C4-2B (cell line): ENCODE results near the gene MOB3B.
"Not testable (repeated sequence)": the region's sequence is repeated elsewhere in the genome, so short reads cannot be mapped to it uniquely, and the experiment has no call there.

ENCODE experiments used
- H3K27ac ChIP-seq: fragments of 450-650 bp; 2 replicates; pipeline ENCODE4 v1.5.1; 2017
- ZFX ChIP-seq: fragments of 450-650 bp; IDR thresholded peaks from 2 replicates; pipeline ENCODE4 v1.6.1; 2017
- TF ChIP-seq, protein P1 (sequence below): fragments of 450-650 bp; conservative IDR thresholded peaks from 2 replicates; pipeline ENCODE4 v1.5.1; 2017; ENCODE audit warnings: mild to moderate bottlenecking

MOB3B gene

DNA sequence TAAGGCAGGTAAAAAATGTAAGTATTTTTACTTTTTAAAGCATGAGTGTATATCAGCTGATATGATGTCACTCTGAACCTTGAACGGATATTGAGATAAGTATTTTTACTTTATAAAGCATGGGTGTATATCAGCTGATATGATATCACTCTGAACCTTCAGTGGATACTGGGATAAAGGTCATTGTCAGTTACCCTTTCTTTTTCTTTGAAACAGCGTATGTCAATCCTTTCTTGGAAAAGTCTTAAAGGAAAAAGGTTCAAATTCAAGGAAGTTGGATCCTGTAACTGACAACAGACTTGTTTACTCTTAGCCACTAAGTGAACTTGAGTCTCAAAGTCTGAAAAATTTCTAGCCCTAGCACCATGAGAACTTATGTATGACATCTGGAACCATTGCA is 67.2 kb downstream of the MOB3B start:
- no peak overlapping the region for H3K27ac ChIP-seq
- TF ChIP-seq ZFX = no peak
- TF ChIP-seq, protein P1, sequence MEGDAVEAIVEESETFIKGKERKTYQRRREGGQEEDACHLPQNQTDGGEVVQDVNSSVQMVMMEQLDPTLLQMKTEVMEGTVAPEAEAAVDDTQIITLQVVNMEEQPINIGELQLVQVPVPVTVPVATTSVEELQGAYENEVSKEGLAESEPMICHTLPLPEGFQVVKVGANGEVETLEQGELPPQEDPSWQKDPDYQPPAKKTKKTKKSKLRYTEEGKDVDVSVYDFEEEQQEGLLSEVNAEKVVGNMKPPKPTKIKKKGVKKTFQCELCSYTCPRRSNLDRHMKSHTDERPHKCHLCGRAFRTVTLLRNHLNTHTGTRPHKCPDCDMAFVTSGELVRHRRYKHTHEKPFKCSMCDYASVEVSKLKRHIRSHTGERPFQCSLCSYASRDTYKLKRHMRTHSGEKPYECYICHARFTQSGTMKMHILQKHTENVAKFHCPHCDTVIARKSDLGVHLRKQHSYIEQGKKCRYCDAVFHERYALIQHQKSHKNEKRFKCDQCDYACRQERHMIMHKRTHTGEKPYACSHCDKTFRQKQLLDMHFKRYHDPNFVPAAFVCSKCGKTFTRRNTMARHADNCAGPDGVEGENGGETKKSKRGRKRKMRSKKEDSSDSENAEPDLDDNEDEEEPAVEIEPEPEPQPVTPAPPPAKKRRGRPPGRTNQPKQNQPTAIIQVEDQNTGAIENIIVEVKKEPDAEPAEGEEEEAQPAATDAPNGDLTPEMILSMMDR = no peak

DNA sequence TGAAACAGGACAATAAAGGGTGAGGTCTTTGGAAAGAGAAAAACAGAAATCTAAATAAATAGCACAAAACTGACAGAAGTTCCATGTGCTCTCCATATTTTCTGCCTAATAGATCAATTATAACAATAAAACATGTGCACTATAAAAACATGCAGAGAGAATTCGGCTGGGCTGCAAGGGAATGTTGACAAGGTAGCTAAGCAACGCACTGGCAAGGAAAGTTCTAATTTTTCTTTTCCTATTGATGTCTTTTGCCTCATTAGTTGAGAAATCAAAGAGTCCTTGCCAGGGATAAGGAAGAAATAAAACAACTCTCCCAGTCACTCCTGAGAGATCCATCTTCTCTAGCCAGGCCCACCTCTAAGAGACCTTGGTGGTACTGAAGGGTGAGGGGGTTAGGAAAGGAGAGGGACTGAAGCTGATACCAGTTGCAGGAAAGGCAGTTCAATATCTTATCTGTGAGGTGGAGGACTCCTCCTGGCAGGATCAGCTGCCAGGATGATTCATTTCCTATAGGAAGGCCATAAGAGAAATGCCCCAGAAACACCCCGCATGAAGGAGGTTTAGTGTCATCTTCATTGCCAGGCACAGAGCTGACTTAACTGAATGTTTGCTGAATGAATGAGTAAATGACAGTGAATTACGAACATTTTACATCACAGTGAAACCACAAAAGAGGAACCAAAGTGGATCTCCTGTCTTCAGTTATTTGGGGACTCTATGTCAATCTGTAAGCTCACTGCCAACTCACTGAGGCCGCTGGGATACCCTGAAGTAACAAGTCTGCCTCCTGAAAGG is 69.2 kb downstream of the MOB3B start:
- no peak overlapping the region for H3K27ac ChIP-seq
- TF ChIP-seq, protein P1 = no peak
- TF ChIP-seq ZFX = no peak

DNA sequence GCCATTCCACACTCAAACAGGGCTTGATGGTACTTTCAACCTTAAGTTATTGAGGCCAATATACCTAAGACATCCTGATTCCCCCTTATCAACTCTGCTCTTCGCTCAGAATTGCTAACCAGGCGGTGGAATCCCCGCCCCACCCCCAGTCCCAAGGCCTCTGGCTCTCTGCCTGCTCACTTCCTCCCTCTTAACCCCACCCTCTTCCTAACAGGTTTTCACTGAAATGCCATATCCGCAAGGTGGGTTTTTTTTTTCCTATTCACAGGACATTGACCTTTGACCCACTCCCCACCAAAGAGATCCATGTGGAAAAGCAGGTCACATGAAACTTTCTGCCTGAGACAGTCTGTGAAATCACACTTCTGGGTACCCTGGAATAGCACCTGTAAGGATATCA is 72.2 kb downstream of the MOB3B start:
- no peak for TF ChIP-seq ZFX
- TF ChIP-seq, protein P1 = no peak
- no peak overlapping the region for H3K27ac ChIP-seq

DNA sequence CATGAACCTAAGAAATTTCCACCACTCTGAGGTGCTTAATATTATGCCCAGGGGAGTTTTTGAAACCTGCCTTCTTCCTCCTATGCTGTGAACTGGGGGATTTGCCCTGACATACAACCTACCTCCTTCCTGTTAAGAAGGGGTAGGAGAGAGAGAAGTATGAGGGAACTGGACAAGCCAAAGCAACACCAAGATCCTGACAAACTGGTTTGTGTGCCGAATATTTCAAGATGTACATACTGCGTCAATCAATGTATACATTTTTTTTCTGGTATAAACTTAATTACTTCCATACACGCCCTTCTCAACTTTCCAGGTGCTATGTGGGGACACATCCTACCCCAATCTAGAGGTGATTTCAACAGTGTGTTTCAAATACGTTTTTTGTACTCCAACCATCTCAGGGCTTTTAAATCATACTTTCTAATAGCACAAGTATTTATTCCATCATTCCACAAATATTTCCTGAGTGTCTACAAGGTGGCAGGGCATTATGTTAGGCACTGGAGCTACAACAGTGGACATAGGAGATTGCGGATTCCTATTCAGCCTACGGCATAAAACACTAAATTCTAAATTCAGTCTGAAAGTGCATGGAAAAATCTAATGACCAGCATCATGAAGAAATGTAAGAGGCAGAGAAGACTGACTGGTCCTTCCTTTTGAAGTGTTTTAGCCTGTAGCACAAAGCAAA is 75.6 kb downstream of the MOB3B start:
- no peak overlapping the region for H3K27ac ChIP-seq
- TF ChIP-seq ZFX = no peak
- TF ChIP-seq, protein P1 = no peak

DNA sequence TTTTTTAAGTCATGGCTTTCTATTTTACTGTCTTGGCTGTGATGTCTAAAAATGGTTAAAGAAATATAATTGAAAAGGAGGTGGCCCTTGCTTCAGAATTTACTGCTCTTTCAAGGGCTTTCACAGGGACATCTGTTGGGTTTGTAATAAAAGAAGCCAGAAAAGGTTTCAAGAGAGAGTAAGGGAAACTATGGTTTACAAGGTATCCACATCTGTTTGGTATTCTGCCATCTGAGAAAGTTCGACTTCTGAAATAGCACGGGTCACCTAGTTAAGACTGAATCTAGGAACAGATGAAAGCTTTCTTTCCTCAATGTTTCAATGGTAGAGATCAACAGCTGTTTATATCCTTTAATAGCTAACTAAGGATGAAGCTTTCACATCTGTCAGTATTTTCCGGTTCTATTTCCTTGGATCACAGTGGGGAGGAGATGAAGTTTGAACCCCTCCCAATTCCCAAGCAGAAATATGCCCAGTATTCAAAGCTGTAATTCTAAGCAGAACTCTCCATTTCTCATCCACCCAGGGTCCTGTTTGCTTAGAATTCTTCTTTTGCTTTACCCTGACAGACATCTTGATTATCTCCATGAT is 78.3 kb downstream of the MOB3B start:
- no peak overlapping the region for H3K27ac ChIP-seq
- TF ChIP-seq ZFX = no peak
- TF ChIP-seq, protein P1 = no peak

DNA sequence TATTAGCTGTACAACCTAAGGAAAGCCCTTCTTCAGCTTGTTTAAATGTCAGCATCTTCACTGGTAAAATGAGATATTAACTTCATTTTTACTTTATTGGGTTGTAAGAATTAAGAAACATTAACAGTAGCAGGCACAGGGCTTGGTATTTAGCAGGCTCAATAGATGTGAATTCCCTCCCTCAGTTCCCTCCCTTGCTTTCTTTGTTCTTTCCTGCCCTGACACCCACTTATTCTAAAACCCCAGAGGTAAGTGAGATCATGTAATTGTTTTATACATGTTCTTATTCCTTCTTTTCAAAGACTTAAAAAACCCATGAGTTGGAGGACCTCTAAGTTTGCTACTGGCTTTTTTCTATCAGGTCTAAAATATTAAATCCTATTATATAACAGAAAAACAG is 78.9 kb downstream of the MOB3B start:
- no peak overlapping the region for H3K27ac ChIP-seq
- no peak for TF ChIP-seq ZFX
- TF ChIP-seq, protein P1 = no peak

DNA sequence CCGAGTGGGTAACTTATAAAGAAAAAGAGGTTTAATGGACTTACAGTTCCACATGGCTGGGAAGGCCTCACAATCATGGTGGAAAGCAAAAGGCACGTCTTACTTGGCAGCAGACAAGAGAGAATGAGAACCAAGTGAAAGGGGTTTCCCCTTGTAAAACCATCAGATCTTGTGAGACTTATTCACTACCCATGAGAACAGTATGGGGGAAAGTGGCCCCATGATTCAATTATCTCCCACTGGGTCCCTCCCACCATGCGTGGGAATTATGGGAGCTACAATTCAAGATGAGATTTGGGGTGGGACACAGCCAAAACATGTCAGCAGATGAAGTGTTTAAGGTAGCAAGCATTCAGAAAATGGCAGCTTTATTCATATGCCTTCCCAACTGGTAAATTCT is 81.3 kb downstream of the MOB3B start:
- H3K27ac ChIP-seq = not testable (repeated sequence)
